HG03432 (cell line): ENCODE data around the gene TFIP11.

Source experiments
- ATAC-seq: cut with Tn5 transposase; IDR thresholded peaks from one replicate; pipeline ENCODE4 v1.9.1; 2021; ENCODE audit warnings: mild to moderate bottlenecking, moderate library complexity; ENCODE audit not compliant: unreplicated experiment

Gene TFIP11

DNA sequence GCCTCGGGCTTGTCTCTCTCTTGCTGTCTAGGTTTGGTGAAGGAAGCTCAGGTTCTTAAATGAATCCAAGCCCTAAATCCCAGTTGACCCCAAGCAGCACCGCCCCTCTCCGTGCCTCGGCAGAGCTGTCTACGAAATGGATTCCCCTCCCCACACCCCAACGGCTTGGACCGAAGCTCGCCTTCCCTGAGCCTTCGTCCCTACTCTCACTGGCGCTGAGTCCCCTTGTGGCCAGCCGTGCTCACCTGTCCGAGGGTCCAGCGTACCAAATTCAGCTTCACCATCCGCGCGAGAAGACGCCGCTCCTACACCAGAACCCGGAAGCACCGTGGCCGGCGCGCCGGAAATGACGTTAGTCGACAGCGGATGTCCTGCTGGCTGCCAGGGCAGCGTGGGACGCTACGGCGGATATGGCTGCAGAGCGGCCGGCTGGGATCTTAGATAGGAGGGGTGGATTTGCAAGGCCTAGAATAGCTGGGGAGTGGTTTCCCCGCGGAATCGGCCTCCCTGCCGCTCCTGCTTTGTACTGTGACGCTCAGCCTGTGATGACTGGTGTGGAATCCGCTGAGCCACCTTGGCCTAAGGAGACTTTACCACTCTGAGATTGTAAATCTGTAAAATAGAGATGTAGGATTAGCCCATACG is at the start of gene TFIP11:
Gene TFIP11 (minus strand): TSS at position 325 of the 645 bp plus-strand sequence. CDS start 2,201 bp downstream, outside the sequence.
- ATAC-seq: peak; percentile 96

DNA sequence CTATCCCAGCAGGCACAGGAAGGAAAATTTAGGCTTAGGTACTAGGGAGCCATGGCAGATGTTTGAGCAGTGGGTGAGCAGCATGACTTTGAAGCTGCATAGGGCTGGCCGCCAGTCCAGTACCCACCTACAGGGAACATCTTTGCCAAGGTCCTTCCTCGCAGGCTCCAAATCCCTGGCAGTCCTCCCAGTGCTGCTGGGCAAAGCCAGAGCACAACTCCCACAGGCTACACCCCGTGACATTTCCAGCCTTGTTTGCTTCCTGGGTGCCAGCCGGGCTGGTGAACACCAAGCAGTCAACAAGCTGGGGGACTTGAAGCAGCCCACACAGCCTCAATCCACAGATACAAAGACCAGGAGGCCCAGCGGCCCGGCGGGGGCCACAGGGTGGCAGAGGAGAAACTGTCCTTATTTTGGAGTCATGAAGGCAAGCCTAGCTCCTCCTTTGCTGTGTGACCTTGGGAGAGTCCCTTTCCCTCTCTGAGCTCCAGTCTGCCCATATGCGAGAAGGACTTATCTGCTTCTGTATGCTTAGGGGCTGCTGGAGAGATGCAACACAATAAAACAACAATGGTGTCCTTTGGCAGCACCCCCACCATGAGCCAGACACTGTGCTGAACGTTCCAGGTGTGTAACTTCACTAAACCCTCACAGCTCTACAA is 49.6 kb upstream of the TFIP11 start:
- no peak for ATAC-seq

GRCh38 chr22:26559961-26560575 is 47.8 kb upstream of the TFIP11 start:
- no peak for ATAC-seq

GRCh38 chr22:26558248-26558895 is 46.1 kb upstream of the TFIP11 start:
- ATAC-seq: no peak

DNA sequence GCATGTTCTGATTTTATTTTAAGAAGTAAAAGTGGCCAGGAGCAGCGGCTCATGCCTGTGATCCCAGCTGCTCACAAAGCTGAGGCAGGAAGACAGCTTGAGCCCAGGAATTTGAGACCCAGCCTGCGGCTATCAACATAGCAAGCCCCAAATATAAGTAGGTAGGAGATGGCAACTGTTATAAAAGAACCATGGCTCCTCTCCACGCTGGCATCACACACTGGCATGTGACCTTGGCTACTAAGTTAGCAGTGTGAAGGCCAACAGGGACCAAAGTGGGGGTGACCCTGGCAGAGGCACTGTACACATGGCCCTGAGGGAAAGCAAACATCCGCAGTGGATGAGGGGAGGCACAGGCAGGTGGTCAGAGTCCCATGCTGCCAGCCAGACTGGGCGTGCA is 44.6 kb upstream of the TFIP11 start:
- ATAC-seq: no peak

- ATAC-seq: no peak
These were observed 43.2 kb upstream of the TFIP11 start for GRCh38 chr22:26555478-26555877.

DNA sequence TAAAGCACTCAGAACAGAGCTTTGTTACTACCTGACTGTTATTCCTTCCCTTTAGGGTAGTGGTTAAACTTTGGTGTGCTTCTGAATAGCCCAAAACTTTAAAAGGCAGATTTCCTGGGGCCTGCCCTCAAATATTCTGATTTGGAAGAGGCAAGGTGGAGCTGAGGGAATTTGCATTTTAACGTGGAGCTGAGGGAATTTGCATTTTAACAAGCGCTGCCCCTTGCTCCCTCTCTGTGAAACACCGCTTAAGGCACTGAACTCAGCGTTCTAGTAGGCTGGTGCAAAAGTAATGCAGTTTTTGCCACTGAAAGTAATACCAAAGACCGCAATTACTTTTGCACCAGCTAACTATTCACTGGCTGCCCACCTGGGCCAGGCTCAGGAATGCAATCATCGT is 42.7 kb upstream of the TFIP11 start:
- no peak for ATAC-seq

GRCh38 chr22:26553056-26553752 is 40.9 kb upstream of the TFIP11 start:
- no peak for ATAC-seq

- no peak for ATAC-seq
These were observed 40.2 kb upstream of the TFIP11 start for GRCh38 chr22:26552466-26552865.

- ATAC-seq: no peak
These were observed 39.3 kb upstream of the TFIP11 start for GRCh38 chr22:26551568-26551967.

DNA sequence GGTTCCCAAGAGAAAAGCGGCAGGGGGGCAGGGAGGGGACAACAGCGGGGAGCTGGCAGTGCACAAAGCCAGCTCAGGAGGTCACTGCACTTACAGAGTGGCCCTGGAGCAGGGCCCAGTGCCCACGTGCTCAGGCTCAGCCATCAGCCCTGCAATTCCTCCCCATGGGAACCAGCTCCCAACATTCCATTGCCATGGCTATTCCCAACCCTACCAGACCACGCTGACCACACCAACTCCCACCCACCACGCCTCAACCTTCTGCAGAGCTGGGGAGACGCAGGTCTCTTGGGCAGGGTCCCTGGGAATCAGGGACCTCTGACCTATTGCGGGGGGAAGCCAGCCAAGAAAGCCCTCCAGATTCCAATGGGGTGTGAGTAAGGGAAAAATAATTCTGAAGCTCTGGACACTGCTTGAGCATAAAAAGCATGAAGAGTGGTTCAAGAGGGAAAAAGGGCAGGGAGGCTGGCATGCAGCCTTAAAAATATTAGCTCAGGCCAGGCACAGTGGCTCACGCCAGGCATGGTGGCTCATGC is 38.3 kb upstream of the TFIP11 start:
- ATAC-seq: no peak

GRCh38 chr22:26549902-26550497 is 37.7 kb upstream of the TFIP11 start:
- no peak for ATAC-seq

DNA sequence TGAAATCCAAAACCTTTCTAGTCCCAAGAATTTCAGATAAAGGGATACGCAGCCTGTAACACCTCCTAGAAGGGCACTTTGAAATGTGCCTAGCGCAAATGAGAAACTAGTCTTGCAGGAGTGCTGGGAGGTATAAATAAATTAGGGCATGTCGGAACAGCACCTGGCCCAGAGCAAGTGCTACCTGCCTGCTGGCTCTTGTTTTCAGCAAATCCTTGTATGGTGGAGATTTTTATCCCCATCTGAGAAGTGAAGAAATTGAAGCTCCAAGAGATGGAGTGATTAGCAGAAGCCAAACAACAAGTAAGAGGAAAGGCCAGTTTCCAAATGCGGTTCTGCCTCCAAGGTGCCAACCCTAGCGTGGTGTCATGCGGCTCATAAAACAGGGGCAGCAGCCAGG is 36.7 kb upstream of the TFIP11 start:
- ATAC-seq: no peak

- no peak for ATAC-seq
These were observed 36.0 kb upstream of the TFIP11 start for GRCh38 chr22:26548303-26548702.

GRCh38 chr22:26547837-26548236 is 35.6 kb upstream of the TFIP11 start:
- no peak for ATAC-seq

DNA sequence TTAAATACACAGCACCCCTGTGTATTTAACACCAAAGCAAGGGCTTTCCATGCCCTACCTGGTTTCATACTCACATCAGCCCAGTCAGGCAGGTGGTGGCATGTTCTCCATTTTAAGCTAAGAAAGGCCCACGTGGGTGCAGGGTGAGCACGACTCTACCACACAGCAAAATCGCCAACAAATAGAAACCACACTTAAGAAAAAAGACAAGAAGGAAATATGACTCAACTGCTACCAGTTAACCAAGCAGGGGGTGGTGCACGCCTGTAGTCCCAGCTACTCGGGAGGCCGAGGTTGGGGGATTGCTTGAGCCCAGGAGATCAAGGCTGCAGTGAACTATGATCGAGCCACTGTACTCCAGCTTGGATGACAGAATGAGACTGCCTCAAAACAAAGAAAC is 35.2 kb upstream of the TFIP11 start:
- ATAC-seq: no peak

GRCh38 chr22:26546282-26546681 is 34.0 kb upstream of the TFIP11 start:
- ATAC-seq: no peak

GRCh38 chr22:26545827-26546226 is 33.6 kb upstream of the TFIP11 start:
- no peak for ATAC-seq

DNA sequence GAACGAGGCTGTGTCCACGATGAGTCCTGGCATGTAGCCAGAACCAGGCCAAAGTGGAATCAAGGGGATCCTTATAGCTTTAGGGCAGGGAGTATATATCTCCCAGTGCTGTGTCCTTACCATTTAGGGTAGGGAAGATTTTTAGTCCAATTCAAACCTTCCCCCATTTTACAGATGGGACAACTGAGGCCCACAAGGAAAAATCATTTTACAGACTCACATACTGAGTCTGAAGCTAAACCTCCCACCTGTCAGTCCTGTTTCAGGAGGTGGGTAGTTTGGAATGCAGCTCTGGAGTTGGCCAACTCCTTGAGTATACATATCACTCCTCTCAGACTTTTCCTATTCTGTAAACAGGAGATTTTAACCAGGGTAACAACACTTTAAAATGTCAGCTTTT is 33.1 kb upstream of the TFIP11 start:
- ATAC-seq: no peak

DNA sequence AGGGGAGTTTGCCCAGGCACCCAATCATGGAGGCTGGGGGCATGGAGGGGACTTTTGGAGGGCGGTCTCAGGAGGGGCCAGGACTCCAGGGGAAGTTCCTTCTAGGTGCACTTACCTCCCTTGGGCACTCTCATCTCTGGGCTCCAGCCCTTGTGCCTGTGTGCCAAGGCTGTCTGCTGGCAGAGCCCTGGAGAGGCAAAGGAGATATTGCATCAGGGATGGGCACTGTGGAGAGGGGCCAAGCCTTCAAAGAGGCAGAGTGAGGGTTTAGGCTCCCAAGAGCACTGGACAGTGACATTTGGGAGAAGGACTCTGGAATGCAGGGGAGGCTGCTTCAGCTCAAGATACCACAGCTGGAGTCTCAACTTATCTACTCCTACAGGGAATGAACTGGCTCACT is 32.2 kb upstream of the TFIP11 start:
- ATAC-seq: no peak

DNA sequence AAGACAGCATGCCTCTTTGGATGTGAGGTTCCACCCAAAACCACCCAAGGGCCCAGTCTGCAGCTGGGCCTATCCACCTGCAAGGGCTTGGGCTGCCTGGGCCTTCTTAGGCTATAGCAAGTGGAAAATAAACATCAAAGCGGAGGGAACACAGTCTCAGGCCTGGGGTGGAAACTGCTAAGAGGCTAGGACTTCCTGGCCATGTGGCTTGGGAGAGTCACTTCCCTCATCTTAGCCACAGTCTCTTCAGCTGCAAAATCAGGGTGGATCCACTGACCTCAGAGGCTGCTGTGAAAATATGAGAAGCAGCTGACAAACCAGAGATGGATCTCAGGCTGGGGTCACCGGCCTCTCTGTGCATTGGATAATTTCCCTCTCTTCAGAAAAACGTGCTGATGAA is 30.6 kb upstream of the TFIP11 start:
- ATAC-seq: no peak
